ENCODE data around the gene NELL1.

The NELL1 gene

DNA sequence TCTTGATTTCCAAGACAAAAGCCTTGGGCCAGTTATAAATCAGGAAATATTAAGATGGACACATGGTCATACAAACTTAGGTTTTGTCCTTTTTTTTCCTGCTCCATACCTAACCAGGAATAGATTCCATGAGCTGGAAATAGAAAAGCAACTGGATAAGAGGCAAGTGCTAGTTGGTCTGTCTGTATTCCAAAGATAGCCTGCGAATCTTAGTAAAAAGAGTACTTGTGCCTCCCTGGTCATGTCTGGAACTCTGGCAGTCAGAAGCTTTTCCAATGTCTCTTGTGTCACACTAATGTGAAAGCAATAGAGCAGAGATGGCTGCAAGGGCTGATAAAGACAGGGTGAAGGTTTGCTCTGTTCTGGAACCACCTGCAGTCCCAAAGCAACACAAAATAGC, 933.3 kb downstream of the NELL1 start:
- Histone ChIP-seq H3K9ac (ENCODE audit: low read depth, low read length) (no peak overlapping the region), H3K4me3 (ENCODE audit: low read length) (no peak overlapping the region), H3K4me1 (ENCODE audit: insufficient read depth, low read length) (no peaks in the 10 kb centered on the region), H3K27me3 (ENCODE audit: insufficient read depth, low read length) (no peaks in the 10 kb centered on the region), H3K36me3 (ENCODE audit: insufficient read depth, low read length) (no peaks in the 10 kb centered on the region), H3K9me3 (ENCODE audit: insufficient read depth, low read depth, low read length) (no peaks in the 10 kb centered on the region), H3K27ac (ENCODE audit: low read depth, low read length) (no peak overlapping the region)
- WGBS, result 93% methylated on average over 1 of the region's 1 CpG

DNA sequence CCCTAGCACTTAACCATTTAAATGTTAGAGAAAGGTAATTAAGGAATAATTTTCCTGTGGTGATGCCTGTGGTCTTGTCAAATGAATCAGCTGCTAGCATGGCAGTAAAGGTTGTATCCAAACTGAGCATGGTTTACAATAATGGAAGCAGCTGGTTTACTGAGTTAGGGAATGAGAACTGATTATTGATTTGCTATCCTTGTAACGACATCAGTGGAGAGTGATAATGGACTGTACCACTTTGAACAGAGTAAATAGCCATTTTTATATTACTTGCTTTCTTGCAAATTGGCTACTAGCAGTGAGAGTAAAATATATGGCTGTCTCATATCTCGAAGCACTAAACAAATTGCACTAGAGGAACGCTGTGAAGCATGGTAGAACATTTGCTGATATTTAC, 934.5 kb downstream of the NELL1 start:
- Histone ChIP-seq H3K9ac (ENCODE audit: low read depth, low read length) (no peak overlapping the region), H3K27ac (ENCODE audit: low read depth, low read length) (no peak overlapping the region), H3K9me3 (ENCODE audit: insufficient read depth, low read depth, low read length) (no peaks in the 10 kb centered on the region), H3K4me1 (ENCODE audit: insufficient read depth, low read length) (no peaks in the 10 kb centered on the region), H3K4me3 (ENCODE audit: low read length) (no peak overlapping the region), H3K36me3 (ENCODE audit: insufficient read depth, low read length) (no peaks in the 10 kb centered on the region), H3K27me3 (ENCODE audit: insufficient read depth, low read length) (no peaks in the 10 kb centered on the region)
- WGBS, result 89% methylated on average over 3 of the region's 3 CpGs

DNA sequence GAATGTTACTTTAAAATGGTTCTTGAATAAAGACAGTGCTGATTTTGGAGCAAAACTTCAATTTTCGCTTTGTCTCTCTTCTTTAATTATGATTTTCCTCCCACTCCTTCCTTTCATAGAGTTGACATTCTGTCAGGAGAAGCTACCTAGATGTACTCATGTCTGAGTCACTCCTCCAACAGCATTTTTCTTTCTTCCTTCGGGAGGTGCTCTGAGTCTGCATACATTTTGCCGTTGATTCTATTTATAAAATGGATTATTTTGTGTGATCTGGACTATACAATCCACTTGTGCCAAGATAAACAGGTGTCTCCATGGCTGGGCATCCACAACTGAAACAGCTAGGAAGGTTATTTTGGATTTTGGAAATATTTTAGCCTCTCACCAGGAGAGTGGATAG, 935.2 kb downstream of the NELL1 start:
- no peaks in the 10 kb centered on the region for H3K36me3 ChIP-seq (ENCODE audit: insufficient read depth, low read length)
- no peaks in the 10 kb centered on the region for H3K27me3 ChIP-seq (ENCODE audit: insufficient read depth, low read length)
- no peak overlapping the region for H3K4me3 ChIP-seq (ENCODE audit: low read length)
- 100% methylated on average over 3 of the region's 3 CpGs for WGBS
- H3K9ac ChIP-seq (ENCODE audit: low read depth, low read length), result no peak overlapping the region
- H3K4me1 ChIP-seq (ENCODE audit: insufficient read depth, low read length), result no peaks in the 10 kb centered on the region
- no peak overlapping the region for H3K27ac ChIP-seq (ENCODE audit: low read depth, low read length)
- no peaks in the 10 kb centered on the region for H3K9me3 ChIP-seq (ENCODE audit: insufficient read depth, low read depth, low read length)

DNA sequence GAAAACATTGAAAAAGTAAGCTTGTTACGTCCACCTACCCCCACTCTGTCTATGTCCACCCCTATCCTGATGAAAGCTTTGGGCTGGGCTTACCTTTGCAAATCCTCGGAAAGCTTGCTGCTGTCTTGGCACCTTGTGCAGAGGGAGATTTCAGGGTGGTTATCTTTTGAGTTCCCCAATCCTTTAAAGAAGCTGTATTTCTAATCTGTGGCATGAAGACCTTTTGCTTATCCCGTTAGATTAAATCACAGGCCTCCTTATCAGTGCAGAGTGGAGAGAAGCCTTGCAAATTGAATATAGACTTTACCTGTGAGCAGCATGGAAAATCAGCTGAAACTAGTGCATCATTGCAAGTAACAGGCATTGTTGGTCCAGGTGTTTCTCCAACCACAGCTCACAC, 942.9 kb downstream of the NELL1 start:
- Histone ChIP-seq H3K9ac (ENCODE audit: low read depth, low read length) (no peak overlapping the region), H3K4me1 (ENCODE audit: insufficient read depth, low read length) (no peaks in the 10 kb centered on the region), H3K9me3 (ENCODE audit: insufficient read depth, low read depth, low read length) (no peaks in the 10 kb centered on the region), H3K27ac (ENCODE audit: low read depth, low read length) (no peak overlapping the region), H3K27me3 (ENCODE audit: insufficient read depth, low read length) (no peaks in the 10 kb centered on the region), H3K36me3 (ENCODE audit: insufficient read depth, low read length) (no peaks in the 10 kb centered on the region), H3K4me3 (ENCODE audit: low read length) (no peak overlapping the region)
- 79% methylated on average over 3 of the region's 3 CpGs for WGBS

DNA sequence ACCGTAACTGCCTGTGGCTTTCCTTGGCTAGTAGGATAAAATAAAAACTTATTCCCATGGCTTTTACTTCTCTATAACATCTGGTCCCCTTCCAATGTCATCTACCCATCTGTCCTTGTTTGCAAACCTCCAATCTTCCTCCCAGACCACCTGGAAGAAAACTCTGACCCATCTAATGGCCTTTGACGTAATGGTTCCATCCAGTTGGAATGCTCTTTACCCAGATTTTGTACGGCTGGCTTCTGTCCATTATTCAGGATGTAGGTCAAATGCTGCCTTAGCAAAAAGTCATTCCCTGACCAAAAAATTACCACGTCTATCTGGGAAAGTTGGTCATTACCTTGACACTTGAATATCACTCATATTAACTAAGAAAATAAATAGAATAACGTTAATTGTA, 945.6 kb downstream of the NELL1 start:
- no peaks in the 10 kb centered on the region for H3K4me1 ChIP-seq (ENCODE audit: insufficient read depth, low read length)
- H3K9me3 ChIP-seq (ENCODE audit: insufficient read depth, low read depth, low read length), result no peaks in the 10 kb centered on the region
- H3K36me3 ChIP-seq (ENCODE audit: insufficient read depth, low read length), result no peaks in the 10 kb centered on the region
- no peak overlapping the region for H3K4me3 ChIP-seq (ENCODE audit: low read length)
- no peak overlapping the region for H3K9ac ChIP-seq (ENCODE audit: low read depth, low read length)
- WGBS, result 90% methylated on average over 4 of the region's 5 CpGs
- H3K27ac ChIP-seq (ENCODE audit: low read depth, low read length), result no peak overlapping the region
- no peaks in the 10 kb centered on the region for H3K27me3 ChIP-seq (ENCODE audit: insufficient read depth, low read length)

DNA sequence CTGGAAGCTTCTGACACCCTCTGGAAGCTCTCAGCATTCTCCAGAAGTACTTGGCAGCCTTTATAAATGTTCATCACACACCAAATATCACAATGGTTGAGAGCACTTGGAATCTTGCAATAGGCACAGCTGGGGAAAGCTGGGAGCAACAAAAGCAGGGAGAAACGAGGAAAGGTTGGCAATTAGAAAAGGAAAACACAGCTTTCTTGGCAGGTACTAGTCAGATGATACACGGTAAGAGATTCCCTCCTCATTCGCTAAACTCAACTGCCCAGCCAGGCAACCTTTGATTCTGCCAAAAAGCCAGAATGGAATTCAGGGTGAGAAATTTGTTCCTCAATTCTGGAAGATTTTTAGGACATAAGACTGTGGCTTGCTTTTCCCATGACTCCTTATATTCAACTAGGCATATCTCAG, 946.6 kb downstream of the NELL1 start:
- Histone ChIP-seq H3K9me3 (ENCODE audit: insufficient read depth, low read depth, low read length) (no peaks in the 10 kb centered on the region), H3K27me3 (ENCODE audit: insufficient read depth, low read length) (no peaks in the 10 kb centered on the region), H3K4me1 (ENCODE audit: insufficient read depth, low read length) (no peaks in the 10 kb centered on the region), H3K36me3 (ENCODE audit: insufficient read depth, low read length) (no peaks in the 10 kb centered on the region), H3K4me3 (ENCODE audit: low read length) (no peak overlapping the region), H3K27ac (ENCODE audit: low read depth, low read length) (no peak overlapping the region), H3K9ac (ENCODE audit: low read depth, low read length) (no peak overlapping the region)
- 95% methylated on average over 3 of the region's 3 CpGs for WGBS

DNA sequence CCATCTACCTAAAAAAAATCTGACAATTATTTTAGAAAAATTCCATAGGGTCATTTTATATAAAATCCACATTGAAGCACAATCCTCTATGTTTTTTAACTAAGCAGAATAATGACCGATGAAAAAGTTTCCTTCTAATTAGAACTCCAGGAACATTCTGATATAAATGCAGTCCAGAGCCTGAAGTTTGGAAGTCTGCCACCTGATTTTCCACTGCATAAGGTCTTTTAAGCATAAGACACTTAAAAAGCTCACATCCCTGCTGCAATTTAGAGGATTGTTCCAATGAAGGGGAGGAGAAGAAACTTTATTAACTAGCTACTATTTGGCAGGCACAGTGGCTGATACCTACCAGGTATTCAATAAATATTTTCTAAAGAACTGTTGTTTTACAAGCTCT, 953.2 kb downstream of the NELL1 start:
- Histone ChIP-seq H3K9ac (ENCODE audit: low read depth, low read length) (no peak overlapping the region), H3K9me3 (ENCODE audit: insufficient read depth, low read depth, low read length) (no peaks in the 10 kb centered on the region), H3K4me1 (ENCODE audit: insufficient read depth, low read length) (no peaks in the 10 kb centered on the region), H3K36me3 (ENCODE audit: insufficient read depth, low read length) (no peaks in the 10 kb centered on the region), H3K27ac (ENCODE audit: low read depth, low read length) (no peak overlapping the region), H3K27me3 (ENCODE audit: insufficient read depth, low read length) (no peaks in the 10 kb centered on the region), H3K4me3 (ENCODE audit: low read length) (no peak overlapping the region)
- 92% methylated on average over 1 of the region's 1 CpG for WGBS

DNA sequence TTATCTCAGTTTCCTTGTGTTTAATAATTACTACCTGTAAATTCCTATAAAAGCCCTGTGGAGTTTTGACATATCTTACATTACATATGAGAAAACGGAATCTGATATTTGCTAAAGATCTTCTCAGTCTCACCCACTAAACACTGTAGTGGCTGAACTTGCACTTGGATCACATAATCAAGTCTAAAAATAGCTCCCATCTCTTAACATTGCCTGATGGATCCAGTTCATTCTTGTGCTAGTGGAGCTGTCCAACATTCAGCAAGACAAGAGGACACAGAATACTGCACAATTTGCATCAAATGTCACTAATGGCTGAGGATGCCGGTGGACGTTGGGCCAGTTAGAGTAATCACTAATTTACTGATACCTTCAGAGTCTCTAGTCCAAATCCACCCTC, 953.6 kb downstream of the NELL1 start:
- no peak overlapping the region for H3K9ac ChIP-seq (ENCODE audit: low read depth, low read length)
- H3K36me3 ChIP-seq (ENCODE audit: insufficient read depth, low read length), result no peaks in the 10 kb centered on the region
- H3K27me3 ChIP-seq (ENCODE audit: insufficient read depth, low read length), result no peaks in the 10 kb centered on the region
- no peak overlapping the region for H3K27ac ChIP-seq (ENCODE audit: low read depth, low read length)
- H3K4me1 ChIP-seq (ENCODE audit: insufficient read depth, low read length), result no peaks in the 10 kb centered on the region
- WGBS, result 91% methylated on average over 3 of the region's 3 CpGs
- H3K4me3 ChIP-seq (ENCODE audit: low read length), result no peak overlapping the region
- no peaks in the 10 kb centered on the region for H3K9me3 ChIP-seq (ENCODE audit: insufficient read depth, low read depth, low read length)

Measured in HUES64 (cell line).